ENCODE measurements around the gene SHISA4.
"Not testable (repeated sequence)": the region's sequence is repeated elsewhere in the genome, so short reads cannot be mapped to it uniquely, and the experiment has no call there.

SHISA4 gene

DNA sequence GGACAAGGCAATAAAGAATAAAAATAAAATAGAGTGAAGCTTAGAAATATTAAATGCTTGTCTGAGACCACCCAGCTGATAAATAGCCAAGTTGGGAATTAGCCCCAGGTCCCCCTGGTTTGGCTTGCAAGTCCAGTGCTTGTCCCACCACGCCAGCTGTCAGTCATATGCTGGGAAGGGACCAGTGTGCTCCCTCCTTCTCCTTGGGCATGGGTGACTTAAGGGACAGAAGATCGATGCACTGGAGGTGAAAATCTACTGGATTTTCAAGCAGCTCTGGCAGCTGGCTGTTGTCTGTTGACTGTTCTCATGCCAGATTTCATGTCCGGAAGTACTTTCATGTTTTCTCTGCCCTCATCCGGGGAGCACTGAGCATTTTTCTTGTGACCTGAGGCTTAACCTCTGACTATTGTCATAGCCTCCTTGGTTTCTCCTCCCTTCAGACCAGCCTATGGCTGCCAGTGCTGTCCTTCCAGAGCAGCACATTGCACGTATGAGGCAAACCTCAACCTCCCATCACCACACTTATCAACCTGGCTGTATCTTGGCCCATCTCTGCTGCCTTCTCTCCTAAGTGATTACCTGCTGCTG, 45.2 kb downstream of the SHISA4 start:
- DNase-seq: no peak

GRCh38 chr1:201937624-201938213, 49.0 kb downstream of the SHISA4 start:
- DNase-seq: no peak

- DNase-seq: no peak
Measured at GRCh38 chr1:201938440-201939035, 49.8 kb downstream of the SHISA4 start.

GRCh38 chr1:201939148-201939547, 50.5 kb downstream of the SHISA4 start:
- no peak for DNase-seq

- DNase-seq: no peak
Measured at GRCh38 chr1:201939574-201939973, 50.9 kb downstream of the SHISA4 start.

DNA sequence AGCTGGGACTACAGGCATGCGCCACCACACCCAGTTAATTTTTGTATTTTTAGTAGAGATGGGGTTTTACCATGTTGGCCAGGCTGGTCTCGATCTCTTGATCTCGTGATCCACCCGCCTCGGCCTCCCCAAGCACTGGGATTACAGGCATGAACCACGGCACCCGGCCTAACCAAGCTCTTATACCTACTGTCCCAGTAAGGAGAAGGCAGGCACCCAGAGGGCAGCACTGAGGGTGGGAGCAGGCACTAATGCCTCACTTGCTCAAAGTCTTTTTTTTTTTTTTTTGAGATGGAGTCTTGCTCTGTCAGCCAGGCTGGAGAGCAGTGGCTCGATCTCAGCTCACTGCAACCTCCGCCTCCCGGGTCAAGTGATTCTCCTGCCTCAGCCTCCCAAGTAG, 51.6 kb downstream of the SHISA4 start:
- DNase-seq: not testable (repeated sequence)

GRCh38 chr1:201941420-201942128, 52.9 kb downstream of the SHISA4 start:
- DNase-seq: no peak

- no peak for DNase-seq
Measured at GRCh38 chr1:201942129-201942495, 53.4 kb downstream of the SHISA4 start.

Measured in SW 1271 (cell line).